Esophagus muscularis mucosa (tissue), 4 donors: ENCODE measurements around the gene PRR7. TPM values are rescaled to one million over a fixed set of nuclear protein-coding genes. Genes with fewer than 3 reads are reported as not detected.

Experiments used
- DNase-seq: peaks from one replicate; pipeline ENCODE4 v3.0.0-alpha.2; 2017; ENCODE audit errors: extremely low spot score
- H3K27ac ChIP-seq, 4 donors: fragments of 200-600 bp; sonication (generic); replicated peaks in 1 of 4; 1 replicate in 3 of 4; 2 replicates in 1 of 4; pipeline ENCODE4 v1.5.1; 2016 to 2019; ENCODE audit warnings: mild to moderate bottlenecking in 1 of 4
- H3K27me3 ChIP-seq, 4 donors: fragments of 200-600 bp; sonication (generic); one replicate each; pipeline versions ENCODE4 v1.5.1 to v1.6.0; 2016 to 2019
- H3K36me3 ChIP-seq, 4 donors: fragments of 200-600 bp; sonication (generic); one replicate each; pipeline ENCODE4 v1.5.1; 2016 to 2019
- H3K4me1 ChIP-seq, 4 donors: fragments of 200-600 bp; sonication (generic); one replicate each; pipeline ENCODE4 v1.5.1; 2016 to 2019
- H3K4me3 ChIP-seq, 4 donors: fragments of 200-600 bp; sonication (generic); 1 replicate in 2 of 4; 2 replicates in 2 of 4; pipeline ENCODE4 v1.5.1; 2016 to 2019; ENCODE audit warnings: mild to moderate bottlenecking in 4 of 4, moderate library complexity in 1 of 4
- H3K9me3 ChIP-seq, 4 donors: fragments of 200-600 bp; sonication (generic); 1 replicate in 3 of 4; 2 replicates in 1 of 4; pipeline ENCODE4 v1.5.1; 2016 to 2019
- CTCF ChIP-seq, 3 experiments: fragments of 200-600 bp in 2 of 3; fragments of 450-650 bp in 1 of 3; sonication (generic) in 2 of 3; IDR thresholded peaks; one replicate each; pipeline ENCODE4 v1.5.1; 2017 to 2019; ENCODE audit warnings: antibody characterized with exemption in 3 of 3, mild to moderate bottlenecking in 2 of 3, moderate library complexity in 1 of 3
- EP300 ChIP-seq: sonication (generic); formaldehyde crosslinking; IDR thresholded peaks from one replicate; pipeline ENCODE4 v1.6.1; 2017; ENCODE audit warnings: antibody characterized with exemption
- POLR2A ChIP-seq: fragments of 450-650 bp; IDR thresholded peaks from one replicate; pipeline ENCODE4 v1.6.1; 2017; ENCODE audit warnings: antibody characterized with exemption, moderate library complexity, mild to moderate bottlenecking, low read depth
- POLR2AphosphoS5 ChIP-seq, 2 donors: sonication (generic); formaldehyde crosslinking; IDR thresholded peaks; one replicate each; pipeline ENCODE4 v1.6.1; 2017; ENCODE audit warnings: antibody characterized with exemption in 2 of 2
- WGBS: methylation state at CpG from one replicate; pipeline ENCODE4 v1.1.5; 2018; 5-methylcytosine and 5-hydroxymethylcytosine counted together
- intact Hi-C: fragments of 100-400 bp; cut with DNase I; formaldehyde crosslinking; loops from one replicate; pipeline ENCODE4 v1.15.1; 2023
- total RNA-seq, 4 donors: library from RNA; depleted of rRNA; stranded (reverse); fragments of >200 nt; gene quantifications; one replicate each; pipeline versions ENCODE4 v1.1.0 to v1.2.1, GENCODE V29; 2016

The PRR7 gene
- total RNA-seq, 4 donors from 2014 or later: 0.42 to 2.5 (median 1.6) TPM

DNA sequence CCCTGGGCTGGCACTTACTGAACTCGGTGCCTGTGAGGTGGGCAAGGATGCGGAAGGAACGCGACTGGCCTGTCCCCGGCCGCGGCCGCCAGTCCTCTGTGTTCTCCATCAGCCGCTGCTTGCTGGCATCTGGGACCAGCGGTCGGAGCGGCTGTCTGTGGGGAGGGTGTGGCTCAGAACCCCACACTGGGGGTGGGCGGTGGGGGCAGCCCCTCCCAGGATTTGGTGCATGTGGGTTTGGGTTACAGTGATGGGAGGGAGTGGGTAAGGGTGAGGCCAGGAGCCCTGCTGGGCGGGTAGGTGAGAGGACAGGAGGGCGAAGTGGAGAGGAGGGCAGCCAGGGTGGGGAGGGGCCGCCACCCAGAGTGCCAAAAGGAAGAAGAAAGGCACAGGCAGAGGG lies 44.4 kb downstream of the PRR7 start:
- no peak overlapping the region for H3K4me3 ChIP-seq
- H3K27me3 ChIP-seq: no peaks in the 10 kb centered on the region
- no peaks in the 10 kb centered on the region for H3K9me3 ChIP-seq
- intact Hi-C loops: no loop called here
- peak overlapping the region; percentile 96 to 99 (median 98) for H3K27ac ChIP-seq
- DNase-seq: no peak
- H3K36me3 ChIP-seq: peaks cover 42 to 86% (median 72%) of the 10 kb centered on the region in 4 donors
- TF ChIP-seq POLR2A (no peak), EP300 (no peak), POLR2AphosphoS5 (IDR thresholded peaks at IDR 0.05) (no peak), CTCF (IDR thresholded peaks at IDR 0.05) (no peak)
- H3K4me1 ChIP-seq: peaks cover 49 to 99% (median 93%) of the 10 kb centered on the region in 4 donors
- 81% methylated on average over 13 of the region's 16 CpGs for WGBS

DNA sequence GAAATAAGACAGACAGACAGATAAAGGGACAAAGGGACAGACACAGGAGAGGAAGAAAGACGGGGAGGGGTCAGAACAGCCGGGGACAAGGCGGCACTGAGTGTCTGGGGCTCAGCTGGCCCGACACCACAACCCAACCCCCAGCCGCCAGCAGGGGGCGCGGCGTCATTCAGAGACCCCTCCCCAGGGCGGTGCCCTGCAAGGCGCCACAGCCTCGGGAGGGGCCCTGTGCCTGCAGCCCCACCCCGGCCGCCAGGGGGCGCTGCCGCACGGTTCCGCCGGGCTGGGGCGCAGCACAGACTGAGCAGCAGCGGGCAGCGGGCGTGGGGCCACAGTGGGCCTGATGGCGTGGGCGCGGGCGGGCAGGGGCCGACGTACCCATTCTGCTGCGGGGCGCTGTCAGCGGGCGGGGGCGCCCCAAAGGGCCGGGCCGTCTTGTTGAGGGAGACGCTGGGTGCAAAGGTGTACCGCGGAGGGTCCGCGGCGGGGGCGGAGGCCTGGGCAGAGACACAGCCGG lies 44.9 kb downstream of the PRR7 start:
- Histone ChIP-seq H3K4me1 (peaks cover 54 to 99% (median 93%) of the 10 kb centered on the region in 4 donors), H3K9me3 (no peaks in the 10 kb centered on the region), H3K27ac (peak overlapping the region; percentile 96 to 99 (median 98)), H3K4me3 (peak overlapping the region; percentile 27 to 83 (median 58)), H3K27me3 (no peaks in the 10 kb centered on the region), H3K36me3 (peaks cover 38 to 82% (median 67%) of the 10 kb centered on the region in 4 donors)
- TF ChIP-seq POLR2A (no peak), POLR2AphosphoS5 (IDR thresholded peaks at IDR 0.05) (peak in 1 of 2 donors; percentile 32), CTCF (IDR thresholded peaks at IDR 0.05) (peak; percentile 82 to 93 (median 87)), EP300 (no peak)
- intact Hi-C loops: no loop called here
- 43% methylated on average over 16 of the region's 43 CpGs for WGBS
- no peak for DNase-seq

DNA sequence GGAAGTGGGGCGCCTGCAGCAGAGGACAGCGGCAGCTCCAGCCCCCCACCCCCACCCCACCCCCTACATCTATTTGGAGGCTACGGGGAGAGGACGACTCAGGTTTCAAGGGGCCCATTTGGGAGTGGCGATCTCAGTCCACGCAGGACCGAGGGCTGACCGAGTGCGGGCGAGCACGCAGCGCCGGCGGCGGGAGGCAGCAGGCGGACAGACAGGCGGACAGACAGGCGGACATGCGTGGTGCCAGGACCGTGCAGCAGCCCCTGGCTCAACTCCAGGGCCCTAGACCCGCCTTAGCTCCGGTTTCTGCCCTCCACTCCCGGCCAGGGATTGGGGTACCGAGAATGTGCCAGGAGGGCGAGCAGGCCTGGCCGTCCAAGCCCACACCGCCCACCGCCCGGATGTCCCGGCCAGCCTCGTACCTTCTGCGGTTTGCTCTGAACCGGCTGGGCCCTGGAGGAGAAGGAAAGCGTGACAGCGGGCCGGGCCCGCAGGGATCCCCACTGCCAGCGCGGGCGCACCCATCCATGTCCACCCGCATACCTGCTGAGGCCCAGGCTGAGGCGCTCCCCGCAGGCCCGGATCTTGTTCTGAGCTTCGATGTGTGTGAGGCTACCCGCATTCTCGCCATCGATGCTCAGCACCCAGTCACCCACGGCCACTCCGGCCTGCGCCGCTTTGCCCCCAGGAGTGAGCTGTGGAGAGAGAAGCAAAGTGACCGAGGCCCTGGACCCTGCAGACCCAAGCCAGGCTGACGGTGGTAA lies 45.6 kb downstream of the PRR7 start:
- WGBS: 60% methylated on average over 12 of the region's 54 CpGs
- H3K27me3 ChIP-seq: no peaks in the 10 kb centered on the region
- DNase-seq: no peak
- no peaks in the 10 kb centered on the region for H3K9me3 ChIP-seq
- peaks cover 54 to 96% (median 93%) of the 10 kb centered on the region in 4 donors for H3K4me1 ChIP-seq
- H3K36me3 ChIP-seq: peaks cover 36 to 75% (median 63%) of the 10 kb centered on the region in 4 donors
- peak overlapping the region; percentile 27 to 83 (median 58) for H3K4me3 ChIP-seq
- H3K27ac ChIP-seq: peak overlapping the region; percentile 96 to 99 (median 98)
- intact Hi-C loops: no loop called here
- TF ChIP-seq EP300: no peak
- no peak for TF ChIP-seq POLR2AphosphoS5 (IDR thresholded peaks at IDR 0.05)
- TF ChIP-seq CTCF (IDR thresholded peaks at IDR 0.05): no peak

DNA sequence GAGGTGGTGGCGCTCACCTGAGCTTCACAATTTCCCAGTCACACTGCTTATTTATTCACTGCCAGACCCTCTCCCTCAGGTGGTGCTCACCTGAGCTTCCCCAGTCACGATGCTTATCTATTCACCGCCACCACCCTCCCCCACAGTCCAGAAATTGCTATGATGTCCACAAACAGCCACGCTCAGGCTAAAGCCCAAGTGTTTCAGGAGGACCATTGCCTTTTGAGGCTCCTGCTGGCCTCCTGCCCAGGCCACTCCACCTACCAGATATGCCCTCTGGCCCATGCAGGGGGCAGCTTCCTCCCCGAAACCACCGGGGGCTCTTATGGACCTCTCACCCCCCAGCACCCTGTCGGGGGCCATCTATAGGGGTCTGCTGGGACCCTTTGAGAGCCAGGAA lies 46.2 kb downstream of the PRR7 start:
- Histone ChIP-seq H3K27me3 (no peaks in the 10 kb centered on the region), H3K36me3 (peaks cover 29 to 68% (median 56%) of the 10 kb centered on the region in 4 donors), H3K4me3 (peak overlapping the region; percentile 27 to 83 (median 58)), H3K9me3 (no peaks in the 10 kb centered on the region), H3K27ac (peak overlapping the region; percentile 96 to 99 (median 98)), H3K4me1 (peaks cover 55 to 93% (median 91%) of the 10 kb centered on the region in 4 donors)
- 70% methylated on average over 7 of the region's 7 CpGs for WGBS
- DNase-seq: no peak
- TF ChIP-seq EP300 (no peak), POLR2AphosphoS5 (IDR thresholded peaks at IDR 0.05) (peak in 1 of 2 donors; percentile 5)
- intact Hi-C loops: no loop called here

- Histone ChIP-seq H3K4me1 (peaks cover 64 to 93% (median 92%) of the 10 kb centered on the region in 4 donors), H3K27ac (peak overlapping the region; percentile 96 to 99 (median 98)), H3K4me3 (peak overlapping the region; percentile 78 to 96 (median 88)), H3K36me3 (peaks cover 19 to 58% (median 46%) of the 10 kb centered on the region in 4 donors), H3K27me3 (no peaks in the 10 kb centered on the region), H3K9me3 (no peaks in the 10 kb centered on the region)
- WGBS: 44% methylated on average over 5 of the region's 5 CpGs
- TF ChIP-seq CTCF (IDR thresholded peaks at IDR 0.05) (no peak), POLR2A (no peak), EP300 (no peak), POLR2AphosphoS5 (IDR thresholded peaks at IDR 0.05) (no peak)
- no peak for DNase-seq
- intact Hi-C loops: no loop called here
Observed at GRCh38 chr5:177493795-177494345, 47.3 kb downstream of the PRR7 start.
